Prostate gland (tissue), 2 donors: ENCODE results near the gene CAPNS1.

ENCODE experiments used
- CTCF ChIP-seq, 4 experiments: fragments of 200-600 bp in 2 of 4; fragments of 450-650 bp in 2 of 4; sonication (generic) in 2 of 4; IDR thresholded peaks; 1 replicate in 3 of 4; 2 replicates in 1 of 4; pipeline ENCODE4 v1.5.1; 2016 to 2019; ENCODE audit warnings: antibody characterized with exemption in 4 of 4, mild to moderate bottlenecking in 2 of 4, moderate library complexity in 2 of 4
- POLR2A ChIP-seq: fragments of 450-650 bp; IDR thresholded peaks from one replicate; pipeline ENCODE4 v1.6.1; 2016; ENCODE audit warnings: antibody characterized with exemption, mild to moderate bottlenecking

- TF ChIP-seq CTCF (IDR thresholded peaks at IDR 0.05) (no peak), POLR2A (no peak)
These were observed 21.1 kb downstream of the CAPNS1 start for GRCh38 chr19:36160821-36161596.
